NCI-H2196 (cell line): ENCODE measurements around the gene TRPM5.

ENCODE experiments used
- DNase-seq: peaks from one replicate; lab custom pipeline; 2025; ENCODE audit not compliant: unreplicated experiment; lab: John Stamatoyannopoulos, UW

The TRPM5 gene

DNA sequence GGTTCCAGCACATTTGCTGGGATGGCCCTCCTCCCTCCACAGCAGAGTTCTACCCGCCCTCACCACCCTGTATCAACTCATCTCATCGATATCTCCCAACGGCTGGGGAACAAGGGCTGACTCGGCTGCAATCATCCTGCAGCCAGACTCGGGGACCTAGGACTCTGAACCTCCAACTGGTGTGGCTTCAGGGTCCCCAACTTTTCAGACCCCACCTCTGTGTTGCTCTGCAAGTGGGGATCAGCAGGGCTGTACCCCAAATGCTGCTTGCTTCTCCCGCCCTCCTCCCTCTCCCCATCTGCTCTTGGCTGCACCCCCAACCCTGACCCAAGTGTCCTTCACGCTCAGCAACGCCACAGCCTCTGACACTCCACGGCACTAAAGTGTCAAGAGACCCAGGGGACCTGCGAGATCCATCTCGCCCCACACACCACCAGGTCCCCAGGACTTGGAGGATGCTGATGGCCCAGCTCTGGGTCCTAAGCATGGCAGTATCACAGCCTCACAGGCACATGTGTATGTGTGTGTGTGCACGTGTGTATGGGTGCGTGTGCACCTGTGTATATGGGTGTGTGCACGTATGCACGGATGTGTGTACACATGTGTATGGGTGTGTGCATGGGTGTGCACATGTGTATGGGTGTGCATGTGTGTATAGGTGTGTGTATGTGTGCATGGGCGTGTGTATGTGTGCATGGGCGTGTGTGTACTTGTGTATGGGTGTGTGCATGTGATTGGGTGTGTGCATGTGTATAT is 26.9 kb upstream of the TRPM5 start:
- no peak for DNase-seq

DNA sequence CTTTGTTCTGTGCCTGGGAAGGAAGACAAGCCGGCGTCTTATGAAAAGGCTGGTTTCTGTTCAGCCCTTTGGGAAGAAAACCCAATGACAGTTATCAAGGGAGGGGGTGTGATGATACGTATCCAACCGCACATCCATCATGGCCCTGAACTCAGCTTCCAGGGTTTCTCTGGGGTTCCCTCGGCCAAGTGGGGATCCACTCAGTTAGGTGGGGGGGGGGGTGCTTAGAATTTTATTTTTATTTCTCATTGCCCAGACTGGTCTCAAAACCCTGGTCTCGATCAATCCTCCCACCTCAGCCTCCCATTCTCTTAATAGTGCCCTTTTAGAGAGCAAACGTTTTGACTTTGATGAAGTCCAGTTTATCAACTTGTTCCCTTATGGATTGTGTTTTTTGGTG is 26.2 kb upstream of the TRPM5 start:
- no peak for DNase-seq

DNA sequence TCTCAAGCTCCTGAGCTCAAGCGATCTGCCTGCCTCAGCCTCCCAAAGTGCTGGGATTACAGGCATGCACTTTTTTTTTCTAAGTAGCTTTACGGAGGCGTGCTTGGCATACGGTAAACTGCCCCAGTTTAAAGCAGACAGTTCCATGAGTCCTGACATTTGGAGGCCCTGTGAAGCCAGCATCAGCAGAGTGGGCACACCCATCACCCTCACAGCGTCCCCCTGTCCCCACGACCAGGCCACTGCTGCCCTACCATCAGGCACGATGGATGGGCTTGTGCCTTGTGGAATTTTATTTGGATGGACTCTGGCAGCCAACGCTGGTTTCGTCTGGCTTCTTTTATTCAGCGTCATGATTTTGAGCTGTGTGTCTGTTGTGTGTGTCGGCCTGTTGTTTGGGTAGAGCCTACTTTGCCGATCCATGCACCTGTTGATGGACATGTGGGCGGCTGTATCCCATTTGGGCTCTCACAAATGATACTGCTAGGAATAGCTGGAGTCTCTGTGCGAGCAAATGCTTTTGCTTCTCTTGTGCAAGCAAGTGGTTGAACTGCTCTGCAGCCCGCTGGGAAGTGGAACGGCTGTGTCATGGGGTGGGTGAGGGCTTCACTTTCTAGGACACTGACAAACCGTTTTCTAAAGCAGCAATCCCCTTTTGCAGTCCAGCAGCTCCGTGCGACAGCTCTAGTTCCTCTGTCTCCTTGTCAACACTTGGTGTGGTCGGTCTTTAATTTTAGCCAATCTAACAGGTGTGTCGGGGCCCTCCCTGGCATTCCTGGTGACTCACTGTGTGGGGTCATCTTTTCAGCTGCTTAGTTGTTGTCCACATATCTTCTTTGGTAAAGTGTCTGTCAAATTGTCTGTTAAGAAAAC is 24.3 kb upstream of the TRPM5 start:
- no peak for DNase-seq

DNA sequence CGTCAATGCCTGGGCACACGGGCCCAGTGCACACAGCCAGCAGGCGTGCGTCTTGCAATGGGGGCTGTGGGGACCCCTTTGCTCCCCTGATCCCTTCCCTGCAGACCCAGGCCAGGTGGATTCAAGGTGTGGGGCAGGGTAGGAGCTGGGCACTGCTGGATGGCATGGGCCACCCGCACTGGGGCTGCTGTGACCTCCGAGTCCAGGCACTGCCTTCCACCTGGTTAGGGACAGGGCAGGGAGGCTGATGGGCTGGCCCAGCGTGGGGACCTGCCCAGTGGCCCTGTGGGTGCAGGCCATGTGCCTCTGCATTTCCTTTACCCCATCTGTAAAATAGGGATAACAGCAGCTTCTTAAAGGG is 23.4 kb upstream of the TRPM5 start:
- DNase-seq, result no peak

DNA sequence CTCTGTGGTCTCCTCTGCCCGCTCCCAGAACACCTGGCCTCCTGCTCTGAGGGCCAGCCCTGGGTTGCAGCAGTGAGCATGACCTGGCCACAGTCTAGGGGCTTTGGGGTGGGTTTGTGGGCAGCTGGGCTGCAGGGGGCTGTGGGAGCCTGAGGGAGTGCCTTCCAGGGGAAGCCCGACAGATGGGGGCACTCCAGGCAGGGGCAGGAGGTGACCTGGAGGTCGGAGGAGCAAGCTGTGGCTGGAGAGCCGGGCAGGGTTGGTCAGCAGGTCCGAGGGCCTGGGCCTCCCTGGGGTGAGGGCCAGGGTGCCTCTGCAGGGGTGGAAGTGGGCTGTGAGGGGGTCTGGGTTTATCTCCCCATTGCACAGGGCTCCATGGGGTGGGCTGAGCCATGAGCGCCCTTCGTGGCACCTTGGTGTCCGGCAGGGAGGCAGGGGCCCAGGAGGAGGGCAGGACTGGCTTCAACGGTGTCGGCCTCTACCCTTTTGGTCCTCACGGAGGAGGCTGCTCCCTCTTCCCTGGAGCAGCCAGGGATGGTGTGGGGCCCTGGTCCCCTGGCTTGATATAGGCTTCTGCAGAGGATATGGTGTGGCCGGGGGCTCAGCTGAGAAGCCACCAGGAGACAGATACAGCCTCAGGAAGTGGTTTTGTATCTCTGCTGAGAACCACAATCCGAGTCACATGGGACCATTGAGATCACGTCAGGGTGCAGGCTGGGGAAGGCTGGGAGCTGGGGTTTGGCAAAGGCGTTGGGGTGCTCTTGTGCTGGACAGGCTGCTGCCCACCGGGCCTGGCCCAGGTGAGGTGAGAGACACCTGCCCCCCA is 22.8 kb upstream of the TRPM5 start:
- no peak for DNase-seq

DNA sequence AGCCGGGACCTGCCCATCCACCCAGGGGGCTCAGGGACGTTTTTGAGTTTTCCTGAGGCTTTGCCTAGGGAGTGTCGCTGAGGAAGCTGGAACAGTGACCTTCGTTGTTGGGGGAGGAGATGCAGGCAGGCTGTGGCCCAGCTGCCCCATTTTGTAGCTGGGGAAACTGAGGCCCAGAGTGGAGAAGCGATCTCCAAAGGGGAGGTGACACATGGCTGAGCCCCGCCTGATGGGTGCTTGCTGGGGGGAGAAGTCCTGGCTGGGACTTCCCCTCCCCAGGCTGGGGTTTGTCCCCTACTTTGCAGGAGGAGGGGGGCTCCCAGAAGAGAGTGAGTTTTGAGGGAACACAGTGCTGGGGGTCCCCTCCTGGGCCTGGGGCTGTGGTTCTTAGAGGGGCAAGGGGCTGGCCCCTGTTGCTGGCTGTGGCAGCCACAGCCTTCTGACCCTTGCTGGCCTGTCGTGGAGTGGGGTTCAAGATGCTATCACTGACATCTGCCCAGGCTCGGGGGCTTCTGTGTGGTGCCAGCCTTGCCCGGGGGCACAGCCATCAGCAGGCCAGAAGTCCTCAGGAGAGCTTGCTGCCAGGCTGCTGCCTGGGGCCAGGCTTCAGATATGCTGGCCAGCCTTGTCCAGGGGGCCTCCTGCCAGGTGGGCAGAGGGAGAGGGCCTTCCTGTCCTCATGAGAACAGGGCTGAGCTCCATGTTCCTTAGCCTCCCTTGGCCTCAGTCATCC is 21.9 kb upstream of the TRPM5 start:
- DNase-seq, result no peak

DNA sequence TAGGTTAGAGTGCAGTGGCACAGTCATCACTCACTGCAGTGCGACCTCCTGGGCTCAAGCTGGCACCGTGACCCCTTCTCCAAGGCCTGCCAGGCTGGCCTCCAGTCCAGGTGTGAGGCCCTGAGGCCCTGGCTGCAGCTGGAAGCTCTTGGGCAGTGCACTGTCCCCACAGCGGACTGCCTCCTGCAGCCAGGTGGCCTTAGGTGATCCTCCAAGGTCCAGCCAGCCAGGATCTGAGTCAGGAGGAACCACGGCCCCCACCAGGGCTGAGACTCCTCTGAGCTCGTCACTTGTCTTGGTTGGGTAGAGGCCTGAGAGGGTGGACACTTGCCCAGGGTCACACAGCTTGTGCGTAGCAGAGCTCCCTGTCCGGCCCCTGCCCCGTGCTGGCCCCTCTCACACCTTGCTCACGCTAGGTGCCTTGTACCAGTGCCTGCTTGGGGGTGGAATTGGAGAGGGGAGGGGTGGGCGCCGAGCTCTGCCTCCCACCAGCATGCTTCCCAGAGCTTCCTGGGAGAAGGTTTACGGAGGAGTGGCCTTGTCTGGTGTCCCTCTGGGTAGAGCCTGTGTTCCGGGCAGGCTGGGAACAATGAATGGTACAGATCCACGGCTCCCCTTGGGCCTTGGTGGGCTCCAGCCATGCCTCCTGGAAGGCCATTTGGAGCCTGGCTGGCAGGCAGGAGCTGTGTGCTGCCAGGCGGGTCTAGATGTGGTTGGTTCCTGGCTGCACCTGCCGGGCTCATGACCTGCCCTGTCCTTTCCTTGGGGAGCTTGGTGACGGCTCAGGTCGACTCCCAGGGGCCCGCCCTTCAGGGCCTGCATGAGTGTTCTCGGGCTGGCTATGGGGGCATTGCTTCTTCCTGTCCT is 21.1 kb upstream of the TRPM5 start:
- DNase-seq, result no peak

DNA sequence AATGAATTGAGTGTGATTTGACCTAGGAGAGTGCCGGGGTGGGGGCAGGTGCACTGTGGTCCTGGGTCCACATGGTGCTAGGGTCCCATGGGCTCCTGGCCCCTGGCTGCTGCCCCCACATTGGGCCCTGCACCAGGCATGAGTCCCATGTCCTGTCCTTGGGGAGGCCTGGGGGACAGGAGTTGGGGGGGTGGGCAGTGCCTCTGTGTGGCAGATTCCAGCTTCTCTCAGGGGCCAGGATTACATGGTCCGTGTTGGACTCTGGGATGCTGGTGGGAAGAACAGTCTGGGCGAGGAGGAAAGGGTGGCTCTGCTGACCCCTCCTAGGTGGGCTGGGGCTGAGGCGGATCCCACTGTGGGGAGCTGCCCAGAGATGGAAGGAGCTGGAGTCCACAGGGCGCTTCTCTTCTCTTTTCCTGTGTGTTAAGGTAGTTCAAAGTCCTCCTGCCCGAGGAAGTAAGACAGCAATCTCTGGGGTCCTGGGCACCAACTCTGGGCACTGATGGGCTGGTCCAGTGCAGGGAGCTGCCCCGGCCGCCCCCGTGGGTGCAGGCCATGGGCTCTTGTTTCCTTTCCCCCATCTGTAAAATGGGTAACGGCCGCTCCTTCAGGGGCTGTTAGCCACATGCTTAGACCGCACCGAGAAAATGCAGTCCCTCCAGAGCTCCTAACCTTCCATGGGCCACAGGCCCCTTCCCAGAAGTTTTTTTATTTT is 20.3 kb upstream of the TRPM5 start:
- no peak for DNase-seq

DNA sequence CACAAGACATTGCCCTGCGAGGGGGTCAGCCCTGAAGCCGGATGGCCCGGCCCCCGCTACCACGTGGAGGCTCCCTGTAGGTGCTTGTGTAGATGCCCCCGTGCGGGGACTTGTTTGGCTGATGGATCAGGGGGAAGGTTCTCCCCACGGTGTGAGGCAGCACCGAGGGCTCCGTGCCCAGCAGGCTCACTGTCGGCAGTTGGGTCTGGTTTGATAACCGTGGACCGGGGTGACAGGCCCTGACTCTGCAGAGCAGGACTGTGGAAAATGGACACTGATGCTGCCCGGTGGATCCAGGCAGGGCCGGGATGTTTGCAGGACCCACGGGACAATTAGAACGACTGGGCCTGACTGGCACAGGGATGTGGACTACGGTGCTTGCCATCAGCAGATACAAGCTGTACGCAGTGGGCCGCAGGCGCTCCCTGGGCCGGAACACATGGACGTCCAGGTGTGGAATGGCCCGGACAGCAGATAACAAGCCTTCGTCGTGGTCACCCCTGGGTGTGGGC is 19.5 kb upstream of the TRPM5 start:
- no peak for DNase-seq

DNA sequence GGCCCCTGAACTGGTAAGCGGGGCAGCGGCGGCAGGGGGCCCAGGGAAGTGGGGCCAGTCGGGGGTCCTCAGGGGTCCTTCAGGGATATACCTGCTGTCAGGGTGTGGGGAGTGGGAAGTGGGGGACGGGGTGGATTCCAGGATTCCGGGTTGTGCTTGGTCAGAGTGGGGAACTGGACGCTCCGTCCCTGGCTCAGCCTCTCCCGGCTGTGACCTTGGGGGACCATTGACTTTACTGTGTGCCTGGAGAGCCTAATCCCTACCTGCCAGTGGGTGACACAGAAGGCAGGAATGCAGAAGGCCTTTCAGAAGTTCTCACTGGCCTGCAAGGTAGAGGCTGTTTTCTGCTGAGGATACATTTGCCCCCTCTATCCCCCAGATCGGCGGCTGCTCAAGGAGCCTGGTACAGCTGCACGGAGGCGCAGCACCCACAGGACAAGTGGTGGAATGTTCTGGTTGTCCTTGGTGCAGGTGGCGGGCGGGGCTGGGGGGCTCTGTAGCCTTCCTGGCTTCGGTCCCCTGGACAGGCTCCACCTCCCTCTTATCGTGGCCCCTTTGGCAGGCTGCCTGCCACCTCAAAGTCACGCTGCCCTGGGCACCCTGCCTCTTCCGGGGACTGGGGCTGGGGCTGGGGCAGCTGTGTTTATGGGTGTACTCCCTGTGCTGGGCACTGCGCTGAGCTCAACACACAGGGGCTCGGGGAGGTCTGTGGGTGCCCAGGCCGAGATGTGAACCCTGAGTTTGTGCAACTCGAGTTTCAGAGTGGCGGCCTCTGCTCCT is 18.9 kb upstream of the TRPM5 start:
- DNase-seq, result no peak

DNA sequence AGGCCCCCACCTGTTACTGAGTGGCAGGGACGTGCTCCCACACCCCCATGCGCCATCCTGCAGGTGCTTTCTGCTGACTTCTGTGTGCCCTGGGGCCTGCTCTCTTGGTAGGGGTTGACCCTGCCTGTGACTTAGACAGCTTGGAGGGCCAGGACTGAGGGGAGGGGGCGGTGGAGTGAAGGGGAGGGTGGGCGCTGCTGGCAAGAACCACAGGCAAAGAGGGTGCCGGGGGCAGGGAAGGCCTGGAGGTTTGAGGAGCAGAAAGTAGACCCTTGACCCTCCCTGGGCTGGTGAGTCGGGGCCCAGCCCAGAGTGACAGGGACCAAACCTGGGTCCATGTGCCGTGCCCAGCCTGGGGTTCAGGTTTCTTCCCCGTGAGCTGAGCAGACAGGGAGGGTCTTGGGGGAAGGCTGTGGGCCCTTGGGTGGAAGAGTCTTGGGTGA is 18.2 kb upstream of the TRPM5 start:
- DNase-seq, result no peak

DNA sequence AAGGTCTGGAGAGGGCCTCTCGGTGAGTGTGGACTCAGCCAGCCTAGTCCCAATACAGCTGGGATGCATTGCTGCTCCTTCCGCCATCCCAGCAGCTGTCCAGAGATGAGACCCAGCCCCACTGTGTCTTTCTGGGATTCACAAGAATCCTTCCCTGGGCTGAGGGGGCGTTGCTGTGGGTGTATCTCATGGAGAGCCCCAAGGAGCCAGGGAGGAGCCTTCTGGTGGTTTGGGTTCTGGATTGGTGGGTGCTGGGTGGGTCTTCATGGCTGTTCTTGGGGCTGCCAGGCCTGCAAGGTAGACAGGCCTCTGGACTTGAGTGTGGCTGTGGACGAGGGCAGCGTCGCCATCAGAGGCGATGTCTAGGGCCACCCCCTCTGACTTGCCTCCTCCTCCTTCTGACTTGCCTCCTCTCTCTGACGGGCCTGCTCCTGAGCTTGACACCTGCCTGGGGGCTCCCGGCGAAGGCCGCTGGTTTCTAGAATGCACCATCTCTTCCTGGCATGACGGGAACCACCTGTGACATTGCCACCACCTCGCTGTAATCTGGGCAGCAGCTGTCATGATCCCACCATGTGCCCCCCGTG is 17.7 kb upstream of the TRPM5 start:
- no peak for DNase-seq

DNA sequence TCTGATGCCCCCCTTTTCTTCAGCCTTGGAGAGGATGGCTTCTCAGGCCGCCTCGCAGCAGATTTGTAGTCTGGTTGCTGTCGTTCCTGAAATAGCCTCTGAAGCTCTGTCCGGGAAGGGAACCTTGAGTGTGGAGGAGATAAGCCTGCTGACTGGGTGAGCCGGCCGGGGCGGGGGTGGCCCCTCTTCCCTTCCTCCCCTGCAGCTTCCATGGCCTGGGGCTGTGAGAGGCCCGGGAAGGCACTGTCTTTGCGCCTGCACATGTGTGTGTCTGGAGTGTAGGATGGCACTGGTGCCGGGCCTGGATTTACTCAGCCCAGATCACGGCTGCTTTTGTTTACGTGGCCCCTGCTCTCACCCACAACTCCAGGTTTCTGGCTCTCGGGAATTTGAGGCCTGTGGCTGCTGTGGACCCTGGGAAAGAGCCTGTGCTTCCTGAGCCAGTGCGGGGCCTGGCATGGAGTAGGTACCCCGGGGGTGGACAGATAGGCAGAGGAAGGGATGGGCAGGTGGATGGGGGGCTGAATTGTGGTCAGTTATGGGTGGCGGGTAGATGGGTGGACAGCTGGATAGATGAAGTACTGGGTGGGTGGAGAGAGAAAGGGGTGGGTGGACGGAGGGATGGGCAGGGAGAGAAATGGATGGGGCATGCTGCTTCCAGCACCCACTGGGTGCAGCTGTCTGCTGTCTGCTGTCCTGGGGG is 17.1 kb upstream of the TRPM5 start:
- DNase-seq, result no peak

DNA sequence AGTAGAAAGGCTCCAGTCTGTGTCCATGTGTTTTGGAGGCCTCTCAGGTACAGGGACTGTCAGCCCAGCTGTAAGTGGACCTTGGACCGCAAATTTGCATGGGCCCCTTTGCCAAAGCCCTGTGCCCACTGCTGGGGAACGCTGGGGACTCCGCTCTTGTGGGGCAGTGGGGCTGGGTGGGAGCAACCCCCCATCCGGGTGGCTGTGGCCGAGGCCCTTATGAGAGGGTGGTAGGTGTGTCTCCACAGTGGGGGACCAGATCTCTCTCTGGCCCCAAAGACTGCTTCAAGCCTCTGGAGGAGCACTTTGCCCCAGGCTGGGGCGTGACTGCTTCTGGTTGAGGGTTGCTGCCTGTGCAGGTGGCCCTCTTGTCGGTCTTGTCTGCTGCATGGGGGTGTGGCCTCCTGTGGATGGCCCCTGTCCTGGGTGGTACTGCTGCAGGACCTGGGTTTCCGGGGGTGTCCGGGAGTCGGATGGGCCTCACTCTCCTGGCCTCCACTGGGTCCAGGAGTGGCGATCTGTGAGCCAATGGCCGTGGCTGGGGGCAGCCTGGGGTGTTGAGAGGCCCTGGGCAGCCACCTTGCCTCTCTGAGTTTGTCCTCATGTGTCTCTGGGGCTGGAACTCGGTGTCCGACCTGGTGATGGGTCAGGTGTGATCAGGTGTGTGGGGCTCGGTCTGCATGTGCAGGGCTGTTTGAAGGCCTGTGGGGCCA is 16.4 kb upstream of the TRPM5 start:
- DNase-seq, result no peak

DNA sequence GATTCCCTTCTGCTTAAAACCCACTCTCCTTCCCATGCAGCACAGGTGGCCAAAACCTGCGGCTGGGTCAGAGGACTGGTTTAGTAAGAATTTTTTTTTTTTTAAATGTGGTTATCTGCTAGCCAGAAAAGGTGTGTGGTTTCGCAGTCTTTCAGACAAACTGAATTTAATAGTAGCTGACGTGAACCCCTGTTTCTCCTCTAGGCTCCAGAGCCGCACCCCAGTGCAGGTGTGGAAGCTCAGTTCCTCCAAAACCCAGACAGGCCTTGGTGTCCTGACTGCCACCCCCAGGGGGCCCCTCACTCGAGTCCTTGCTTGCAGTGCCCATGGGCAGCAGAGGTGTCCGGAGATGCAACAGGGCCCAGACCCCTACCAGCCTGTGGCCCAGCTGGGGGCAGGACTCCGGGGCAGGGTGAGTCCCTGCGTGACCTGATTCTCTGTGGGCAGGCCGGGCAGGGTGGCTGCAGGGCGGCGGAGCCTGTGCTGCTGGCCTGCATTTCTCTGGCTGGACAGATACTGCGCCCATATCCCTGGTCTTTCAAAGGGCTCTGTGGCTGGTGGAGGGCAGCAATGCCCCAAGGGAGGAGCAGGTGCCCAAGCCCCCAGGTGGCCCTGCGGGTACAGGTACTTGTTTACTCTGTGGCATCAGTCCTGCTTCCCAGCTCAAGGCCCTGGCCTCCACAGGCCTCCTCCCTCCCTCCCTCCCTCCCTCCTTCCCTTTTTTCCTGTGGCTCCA is 15.7 kb upstream of the TRPM5 start:
- no peak for DNase-seq
